PC-9 (cell line): ENCODE measurements around the gene HOXB6.

Experiments used
- EZH2 ChIP-seq: fragments of 200-600 bp; sonication (generic); IDR thresholded peaks from 2 replicates; pipeline ENCODE4 v1.8.0; 2017; ENCODE audit warnings: antibody characterized with exemption, low read depth
- TF ChIP-seq, protein P1 (sequence below): fragments of 200-600 bp; sonication (generic); conservative IDR thresholded peaks from 2 replicates; pipeline ENCODE4 v1.6.1; 2017; ENCODE audit warnings: mixed run types, antibody characterized with exemption, mild to moderate bottlenecking, moderate library complexity

GRCh38 chr17:48596735-48597527 is 7.9 kb downstream of the HOXB6 start:
- TF ChIP-seq, protein P1, sequence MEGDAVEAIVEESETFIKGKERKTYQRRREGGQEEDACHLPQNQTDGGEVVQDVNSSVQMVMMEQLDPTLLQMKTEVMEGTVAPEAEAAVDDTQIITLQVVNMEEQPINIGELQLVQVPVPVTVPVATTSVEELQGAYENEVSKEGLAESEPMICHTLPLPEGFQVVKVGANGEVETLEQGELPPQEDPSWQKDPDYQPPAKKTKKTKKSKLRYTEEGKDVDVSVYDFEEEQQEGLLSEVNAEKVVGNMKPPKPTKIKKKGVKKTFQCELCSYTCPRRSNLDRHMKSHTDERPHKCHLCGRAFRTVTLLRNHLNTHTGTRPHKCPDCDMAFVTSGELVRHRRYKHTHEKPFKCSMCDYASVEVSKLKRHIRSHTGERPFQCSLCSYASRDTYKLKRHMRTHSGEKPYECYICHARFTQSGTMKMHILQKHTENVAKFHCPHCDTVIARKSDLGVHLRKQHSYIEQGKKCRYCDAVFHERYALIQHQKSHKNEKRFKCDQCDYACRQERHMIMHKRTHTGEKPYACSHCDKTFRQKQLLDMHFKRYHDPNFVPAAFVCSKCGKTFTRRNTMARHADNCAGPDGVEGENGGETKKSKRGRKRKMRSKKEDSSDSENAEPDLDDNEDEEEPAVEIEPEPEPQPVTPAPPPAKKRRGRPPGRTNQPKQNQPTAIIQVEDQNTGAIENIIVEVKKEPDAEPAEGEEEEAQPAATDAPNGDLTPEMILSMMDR = no peak
- TF ChIP-seq EZH2 = no peak
